Activated B cell treated with CpG ODN at 0.5 μM for 24 hours (primary cell): ENCODE measurements around the gene RRBP1. TPM values are rescaled to one million over a fixed set of nuclear protein-coding genes. Genes with fewer than 3 reads are reported as not detected.

ENCODE experiments used
- ATAC-seq: fragments of 200-7000 bp; cut with Tn5 transposase; one replicate; pipeline ENCODE4 v1.10.0; 2021; ENCODE audit warnings: low read depth, mild to moderate bottlenecking, moderate library complexity
- CTCF ChIA-PET: fragments of 350-600 bp; sonication (Branson Sonifier 250); formaldehyde crosslinking; loops from one replicate; lab custom pipeline; 2021; ENCODE audit warnings: antibody characterized with exemption; lab: Charles Lee
- POLR2A ChIA-PET: fragments of 350-600 bp; sonication (Branson Sonifier 250); formaldehyde crosslinking; loops from one replicate; lab custom pipeline; 2021; ENCODE audit warnings: antibody characterized with exemption; lab: Charles Lee
- DNase-seq: peaks from one replicate; pipeline ENCODE4 v3.0.0; 2022
- H3K27ac Mint-ChIP-seq: one replicate; pipeline ENCODE4 v1.8.0; 2020; ENCODE audit warnings: mixed read lengths
- H3K27me3 Mint-ChIP-seq: one replicate; pipeline ENCODE4 v1.8.0; 2021; ENCODE audit warnings: mixed read lengths
- H3K36me3 Mint-ChIP-seq: one replicate; pipeline ENCODE4 v1.8.0; 2021; ENCODE audit warnings: low read depth, mixed read lengths
- H3K4me1 Mint-ChIP-seq: one replicate; pipeline ENCODE4 v1.8.0; 2021; ENCODE audit warnings: mixed read lengths
- H3K4me3 Mint-ChIP-seq: one replicate; pipeline ENCODE4 v1.8.0; 2020; ENCODE audit warnings: mild to moderate bottlenecking, mixed read lengths
- H3K9me3 Mint-ChIP-seq: one replicate; pipeline ENCODE4 v1.8.0; 2020; ENCODE audit warnings: mixed read lengths
- intact Hi-C: fragments of 100-400 bp; cut with micrococcal nuclease; formaldehyde crosslinking; loops from one replicate; pipeline ENCODE4 v1.15.1; 2024
- total RNA-seq: library from RNA; stranded (reverse); gene quantifications from 2 replicates; pipeline ENCODE4 v1.2.3, GENCODE V29; 2022
- TF ChIP-seq, protein P1 (sequence below): fragments of 200-600 bp; IDR thresholded peaks from one replicate; pipeline ENCODE4 v1.8.0; 2022; ENCODE audit warnings: antibody characterized with exemption, mild to moderate bottlenecking

Gene RRBP1
- total RNA-seq, 1 donor from 2014 or later: 22.0 TPM

DNA sequence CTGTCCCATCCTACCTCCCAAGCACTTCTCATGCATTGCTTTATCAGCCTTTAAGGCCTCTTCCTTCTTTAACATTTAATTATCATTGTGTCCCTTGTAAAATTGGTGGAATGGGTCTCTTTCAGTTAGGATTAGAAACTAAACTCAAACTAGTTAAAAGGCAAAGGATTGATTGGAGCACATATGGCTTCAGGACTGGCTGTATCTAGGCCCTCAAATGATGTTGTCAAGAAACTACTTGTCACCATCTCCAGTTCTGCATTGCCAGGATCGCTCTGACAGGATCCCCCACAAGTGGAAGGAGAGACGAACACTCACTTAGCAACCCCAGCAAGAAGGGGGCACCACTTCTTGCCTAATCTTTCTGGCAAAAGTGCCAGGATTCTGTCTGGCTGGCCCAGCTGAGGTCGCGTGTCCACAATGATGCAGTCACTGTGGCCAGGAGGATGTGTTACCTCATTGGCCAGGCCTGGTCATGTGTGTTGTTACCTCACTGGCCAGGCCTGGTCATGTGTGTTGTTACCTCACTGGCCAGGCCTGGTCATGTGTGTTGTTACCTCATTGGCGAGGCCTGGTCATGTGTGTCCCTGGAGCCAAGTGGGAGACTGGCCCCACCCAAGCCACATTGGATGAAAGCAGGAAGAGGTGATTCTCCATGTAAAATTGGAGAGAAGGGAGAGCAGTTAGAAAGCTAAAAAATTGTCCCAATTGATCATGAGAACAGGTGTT is 22.7 kb upstream of the RRBP1 start:
- TF ChIP-seq, protein P1, sequence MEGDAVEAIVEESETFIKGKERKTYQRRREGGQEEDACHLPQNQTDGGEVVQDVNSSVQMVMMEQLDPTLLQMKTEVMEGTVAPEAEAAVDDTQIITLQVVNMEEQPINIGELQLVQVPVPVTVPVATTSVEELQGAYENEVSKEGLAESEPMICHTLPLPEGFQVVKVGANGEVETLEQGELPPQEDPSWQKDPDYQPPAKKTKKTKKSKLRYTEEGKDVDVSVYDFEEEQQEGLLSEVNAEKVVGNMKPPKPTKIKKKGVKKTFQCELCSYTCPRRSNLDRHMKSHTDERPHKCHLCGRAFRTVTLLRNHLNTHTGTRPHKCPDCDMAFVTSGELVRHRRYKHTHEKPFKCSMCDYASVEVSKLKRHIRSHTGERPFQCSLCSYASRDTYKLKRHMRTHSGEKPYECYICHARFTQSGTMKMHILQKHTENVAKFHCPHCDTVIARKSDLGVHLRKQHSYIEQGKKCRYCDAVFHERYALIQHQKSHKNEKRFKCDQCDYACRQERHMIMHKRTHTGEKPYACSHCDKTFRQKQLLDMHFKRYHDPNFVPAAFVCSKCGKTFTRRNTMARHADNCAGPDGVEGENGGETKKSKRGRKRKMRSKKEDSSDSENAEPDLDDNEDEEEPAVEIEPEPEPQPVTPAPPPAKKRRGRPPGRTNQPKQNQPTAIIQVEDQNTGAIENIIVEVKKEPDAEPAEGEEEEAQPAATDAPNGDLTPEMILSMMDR: no peak
- intact Hi-C loops: no loop called here
- POLR2A ChIA-PET: no interaction called here

DNA sequence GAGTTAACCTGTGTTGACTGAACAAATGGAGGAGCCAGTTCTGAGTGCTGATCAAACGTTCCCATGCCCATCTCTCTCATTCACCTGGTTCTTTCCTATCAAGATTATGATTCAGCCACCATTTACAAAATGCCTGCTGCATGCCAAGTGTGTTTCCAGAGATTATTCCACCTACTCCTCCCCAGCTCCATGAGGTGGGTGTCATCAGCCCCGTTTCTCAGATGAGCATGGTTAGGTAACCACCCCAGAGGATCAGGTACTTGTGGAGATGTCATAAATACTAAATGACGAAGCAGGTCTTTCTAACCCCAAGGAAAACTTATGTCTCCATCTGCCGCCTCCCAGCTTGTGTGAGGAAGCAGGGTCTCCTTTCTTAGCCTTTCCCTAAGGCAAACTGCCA is 19.8 kb upstream of the RRBP1 start:
- Mint-ChIP-seq H3K4me1 (no peaks in the 10 kb centered on the region), H3K27ac (no peak overlapping the region), H3K9me3 (no peaks in the 10 kb centered on the region), H3K27me3 (no peaks in the 10 kb centered on the region), H3K4me3 (no peak overlapping the region), H3K36me3 (no peaks in the 10 kb centered on the region)
- CTCF ChIA-PET: no interaction called here
- intact Hi-C loops: no loop called here
- no peak for ATAC-seq
- POLR2A ChIA-PET: no interaction called here
- no peak for DNase-seq
- TF ChIP-seq, protein P1: no peak

More for the DNA sequence above, 22.7 kb upstream of the RRBP1 start:
- H3K36me3 Mint-ChIP-seq: no peaks in the 10 kb centered on the region
- no peak for ATAC-seq
- H3K9me3 Mint-ChIP-seq: no peaks in the 10 kb centered on the region
- H3K27me3 Mint-ChIP-seq: no peaks in the 10 kb centered on the region
- CTCF ChIA-PET: no interaction called here
- no peaks in the 10 kb centered on the region for H3K4me1 Mint-ChIP-seq
- no peak for DNase-seq
- no peak overlapping the region for H3K27ac Mint-ChIP-seq
- H3K4me3 Mint-ChIP-seq: no peak overlapping the region

DNA sequence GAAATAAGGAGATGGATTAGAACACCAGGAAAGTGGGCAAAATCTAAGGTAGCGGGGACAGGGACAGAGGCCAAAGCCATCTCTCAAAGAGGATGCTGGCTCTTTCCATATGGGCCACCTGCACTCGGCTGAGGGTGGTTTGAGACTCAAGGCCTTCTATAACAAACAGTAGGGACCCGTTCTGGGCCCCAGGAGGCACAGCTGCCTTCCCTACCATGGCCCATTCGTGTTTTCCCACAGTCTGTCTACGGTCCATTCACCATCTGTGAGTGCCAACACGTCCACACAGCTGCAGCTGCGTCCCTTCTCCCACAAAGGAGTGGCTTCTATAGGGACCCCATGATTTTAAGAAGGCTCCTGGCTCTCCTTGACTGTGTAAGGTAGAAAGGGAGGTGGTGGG is 18.6 kb upstream of the RRBP1 start:
- Mint-ChIP-seq H3K9me3 (peaks cover 4% of the 10 kb centered on the region), H3K4me3 (no peak overlapping the region), H3K36me3 (no peaks in the 10 kb centered on the region), H3K4me1 (no peaks in the 10 kb centered on the region), H3K27ac (no peak overlapping the region), H3K27me3 (no peaks in the 10 kb centered on the region)
- DNase-seq (no peak), ATAC-seq (no peak)
- intact Hi-C loops: no loop called here
- ChIA-PET POLR2A (no interaction called here), CTCF (no interaction called here)
- TF ChIP-seq, protein P1: no peak

DNA sequence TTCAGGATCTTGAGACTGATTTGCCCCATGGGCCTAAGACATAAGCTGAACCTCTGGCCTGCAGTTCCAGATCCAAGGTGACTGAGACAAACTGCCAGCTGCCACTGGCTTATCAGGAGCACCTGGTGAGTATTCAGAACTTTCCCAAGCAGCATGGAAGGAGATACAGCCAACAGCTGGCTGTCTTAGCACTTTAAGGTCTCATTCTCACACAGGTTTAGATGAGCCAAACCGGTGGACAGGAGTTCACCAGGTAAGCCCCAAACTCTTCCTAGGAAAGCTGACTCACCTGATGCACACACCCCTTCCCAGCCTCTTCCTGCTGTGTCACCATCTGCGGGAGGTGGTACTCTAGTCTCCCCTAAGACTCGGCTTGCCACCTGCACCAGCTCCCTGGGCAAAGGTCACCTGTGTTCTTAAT is 17.9 kb upstream of the RRBP1 start, which contains the start of gene BANF2:
BANF2 (plus strand) TSS at position 36 of the 421 bp plus-strand sequence. CDS start 25,060 bp downstream, outside the sequence.
- no peak within 1 kb of the TSS for H3K27ac Mint-ChIP-seq
- TF ChIP-seq, protein P1: no peak

DNA sequence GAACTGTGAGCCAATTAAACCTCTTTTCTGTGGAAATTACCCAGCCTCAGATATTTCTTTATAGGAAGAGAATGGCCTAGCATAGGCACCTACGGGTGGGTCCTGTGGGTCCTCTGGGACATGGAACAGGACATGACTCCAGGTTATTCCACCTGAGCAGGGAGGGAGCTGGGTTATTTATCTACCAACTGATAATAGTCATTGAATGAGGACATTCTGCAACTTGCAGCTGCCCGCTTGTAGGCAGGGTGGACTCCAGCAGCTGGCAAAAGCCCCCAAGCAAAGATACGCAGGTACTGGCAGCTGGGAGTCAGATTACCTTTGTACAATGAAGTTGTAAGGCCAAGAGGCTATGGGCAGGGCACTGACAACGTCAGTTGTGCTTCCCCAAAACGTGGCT is 16.3 kb upstream of the RRBP1 start:
- Mint-ChIP-seq H3K4me1 (no peaks in the 10 kb centered on the region), H3K27me3 (peaks cover 7% of the 10 kb centered on the region), H3K36me3 (no peaks in the 10 kb centered on the region), H3K9me3 (peaks cover 4% of the 10 kb centered on the region), H3K4me3 (no peak overlapping the region), H3K27ac (no peak overlapping the region)
- intact Hi-C loops: no loop called here
- ChIA-PET CTCF (no interaction called here), POLR2A (no interaction called here)
- DNase-seq (no peak), ATAC-seq (no peak)
- TF ChIP-seq, protein P1: no peak

More for the DNA sequence above, 17.9 kb upstream of the RRBP1 start, which contains the start of gene BANF2:
- H3K36me3 Mint-ChIP-seq: no peaks in the 10 kb centered on the region
- intact Hi-C loops: no loop called here
- DNase-seq (no peak), ATAC-seq (no peak)
- H3K4me3 Mint-ChIP-seq: no peak within 1 kb of the TSS
- POLR2A ChIA-PET: no interaction called here
- no peaks in the 10 kb centered on the region for H3K27me3 Mint-ChIP-seq
- CTCF ChIA-PET: no interaction called here
- no peaks in the 10 kb centered on the region for H3K4me1 Mint-ChIP-seq
- H3K9me3 Mint-ChIP-seq: peaks cover 4% of the 10 kb centered on the region
